ENCODE results near the gene RHOH. TPM values are rescaled to one million over a fixed set of nuclear protein-coding genes. Genes with fewer than 3 reads are reported as not detected.

Gene RHOH
- total and polyA plus RNA-seq, 2 experiments from 2014 or later = not detected

- in situ Hi-C loops (cut with MboI) = loop anchor here (25.0 kb wide), 1 partner anchor 560 kb away; no protein-coding TSS in a partner anchor
- Histone ChIP-seq H3K27me3 (replicated peaks; ENCODE audit: insufficient read depth) (no peaks in the 10 kb centered on the region), H3K36me3 (ENCODE audit: low read depth) (no peaks in the 10 kb centered on the region), H3K27ac (no peak overlapping the region), H4K20me1 (ENCODE audit: insufficient read depth) (no peaks in the 10 kb centered on the region), H3K9ac (no peak overlapping the region), H3K4me1 (ENCODE audit: insufficient read depth) (no peaks in the 10 kb centered on the region), H3K4me2 (ENCODE audit: unreplicated experiment) (no peak overlapping the region), H3K9me3 (ENCODE audit: low read depth) (no peaks in the 10 kb centered on the region), H3K9me2 (ENCODE audit: insufficient read depth) (no peaks in the 10 kb centered on the region), H3K4me3 (no peak overlapping the region), H3F3A (ENCODE audit: insufficient read depth) (no peaks in the 10 kb centered on the region), H3K79me2 (ENCODE audit: insufficient read depth) (no peaks in the 10 kb centered on the region), H2AFZ (no peak overlapping the region)
- no peak for DNase-seq
- TF ChIP-seq EZH2phosphoT487 (IDR thresholded peaks at IDR 0.05; ENCODE audit: insufficient read depth, low read depth) = no peak
- no peak for TF ChIP-seq EZH2 (IDR thresholded peaks at IDR 0.05; ENCODE audit: insufficient read depth, poor library complexity, severe bottlenecking)
- WGBS, 2 experiments (ENCODE audit: low coverage in 1 of 2, low lambda C conversion rate in 2 of 2, missing lambda C conversion rate in 2 of 2) = 93 to 97% methylated on average over 4 of the region's 4 CpGs
Observed at GRCh38 chr4:40152637-40153036, 44.2 kb upstream of the RHOH start.

GRCh38 chr4:40157436-40157835 is 39.4 kb upstream of the RHOH start:
- Histone ChIP-seq H4K20me1 (ENCODE audit: insufficient read depth) (no peaks in the 10 kb centered on the region), H3K9ac (no peak overlapping the region), H3K36me3 (ENCODE audit: low read depth) (no peaks in the 10 kb centered on the region), H3K9me3 (ENCODE audit: low read depth) (no peaks in the 10 kb centered on the region), H3K4me3 (no peak overlapping the region), H2AFZ (no peak overlapping the region), H3K79me2 (ENCODE audit: insufficient read depth) (no peaks in the 10 kb centered on the region), H3K27ac (no peak overlapping the region), H3K27me3 (replicated peaks; ENCODE audit: insufficient read depth) (no peaks in the 10 kb centered on the region), H3K9me2 (ENCODE audit: insufficient read depth) (no peaks in the 10 kb centered on the region), H3F3A (ENCODE audit: insufficient read depth) (no peaks in the 10 kb centered on the region), H3K4me2 (ENCODE audit: unreplicated experiment) (no peak overlapping the region), H3K4me1 (ENCODE audit: insufficient read depth) (no peaks in the 10 kb centered on the region)
- DNase-seq = no peak
- no peak for TF ChIP-seq EZH2phosphoT487 (IDR thresholded peaks at IDR 0.05; ENCODE audit: insufficient read depth, low read depth)
- no peak for TF ChIP-seq EZH2 (IDR thresholded peaks at IDR 0.05; ENCODE audit: insufficient read depth, poor library complexity, severe bottlenecking)
- WGBS, 2 experiments (ENCODE audit: low coverage in 1 of 2, low lambda C conversion rate in 2 of 2, missing lambda C conversion rate in 2 of 2) = 97 to 99% methylated on average over 4 of the region's 4 CpGs
- in situ Hi-C loops (cut with MboI) = loop anchor here (25.0 kb wide), 1 partner anchor 555 kb away; no protein-coding TSS in a partner anchor

- Histone ChIP-seq H3K4me1 (ENCODE audit: insufficient read depth) (no peaks in the 10 kb centered on the region), H3K79me2 (ENCODE audit: insufficient read depth) (no peaks in the 10 kb centered on the region), H3F3A (ENCODE audit: insufficient read depth) (no peaks in the 10 kb centered on the region), H3K36me3 (ENCODE audit: low read depth) (no peaks in the 10 kb centered on the region), H3K9me2 (ENCODE audit: insufficient read depth) (no peaks in the 10 kb centered on the region), H3K9ac (no peak overlapping the region), H3K27ac (no peak overlapping the region), H3K9me3 (ENCODE audit: low read depth) (no peaks in the 10 kb centered on the region), H4K20me1 (ENCODE audit: insufficient read depth) (no peaks in the 10 kb centered on the region), H3K4me3 (no peak overlapping the region), H2AFZ (no peak overlapping the region), H3K4me2 (ENCODE audit: unreplicated experiment) (no peak overlapping the region), H3K27me3 (replicated peaks; ENCODE audit: insufficient read depth) (no peaks in the 10 kb centered on the region)
- DNase-seq = no peak
- no peak for TF ChIP-seq EZH2 (IDR thresholded peaks at IDR 0.05; ENCODE audit: insufficient read depth, poor library complexity, severe bottlenecking)
- no peak for TF ChIP-seq EZH2phosphoT487 (IDR thresholded peaks at IDR 0.05; ENCODE audit: insufficient read depth, low read depth)
- WGBS, 2 experiments (ENCODE audit: low coverage in 1 of 2, low lambda C conversion rate in 2 of 2, missing lambda C conversion rate in 2 of 2) = 97% methylated on average over 9 of the region's 9 CpGs
- in situ Hi-C loops (cut with MboI) = loop anchor here (25.0 kb wide), 1 partner anchor 552 kb away; no protein-coding TSS in a partner anchor
Observed at GRCh38 chr4:40160258-40160657, 36.6 kb upstream of the RHOH start.

- Histone ChIP-seq H3K4me2 (ENCODE audit: unreplicated experiment) (no peak overlapping the region), H4K20me1 (ENCODE audit: insufficient read depth) (no peaks in the 10 kb centered on the region), H3K4me1 (ENCODE audit: insufficient read depth) (no peaks in the 10 kb centered on the region), H3K9me2 (ENCODE audit: insufficient read depth) (no peaks in the 10 kb centered on the region), H2AFZ (no peak overlapping the region), H3K27me3 (replicated peaks; ENCODE audit: insufficient read depth) (no peaks in the 10 kb centered on the region), H3K27ac (no peak overlapping the region), H3K9me3 (ENCODE audit: low read depth) (no peaks in the 10 kb centered on the region), H3K9ac (no peak overlapping the region), H3F3A (ENCODE audit: insufficient read depth) (no peaks in the 10 kb centered on the region), H3K79me2 (ENCODE audit: insufficient read depth) (no peaks in the 10 kb centered on the region), H3K36me3 (ENCODE audit: low read depth) (no peaks in the 10 kb centered on the region), H3K4me3 (no peak overlapping the region)
- no peak for DNase-seq
- in situ Hi-C loops (cut with MboI) = loop anchor here (25.0 kb wide), 1 partner anchor 548 kb away; no protein-coding TSS in a partner anchor
- no peak for TF ChIP-seq EZH2phosphoT487 (IDR thresholded peaks at IDR 0.05; ENCODE audit: insufficient read depth, low read depth)
- TF ChIP-seq EZH2 (IDR thresholded peaks at IDR 0.05; ENCODE audit: insufficient read depth, poor library complexity, severe bottlenecking) = no peak
- 90 to 91% methylated on average over 3 of the region's 3 CpGs for WGBS, 2 experiments (ENCODE audit: low coverage in 1 of 2, low lambda C conversion rate in 2 of 2, missing lambda C conversion rate in 2 of 2)
Observed at GRCh38 chr4:40164459-40164858, 32.4 kb upstream of the RHOH start.

GRCh38 chr4:40165916-40166315 is 30.9 kb upstream of the RHOH start:
- Histone ChIP-seq H4K20me1 (ENCODE audit: insufficient read depth) (no peaks in the 10 kb centered on the region), H3K36me3 (ENCODE audit: low read depth) (no peaks in the 10 kb centered on the region), H3K9me3 (ENCODE audit: low read depth) (no peaks in the 10 kb centered on the region), H3F3A (ENCODE audit: insufficient read depth) (no peaks in the 10 kb centered on the region), H3K4me1 (ENCODE audit: insufficient read depth) (no peaks in the 10 kb centered on the region), H3K9me2 (ENCODE audit: insufficient read depth) (no peaks in the 10 kb centered on the region), H3K27me3 (replicated peaks; ENCODE audit: insufficient read depth) (no peaks in the 10 kb centered on the region), H3K79me2 (ENCODE audit: insufficient read depth) (no peaks in the 10 kb centered on the region), H3K9ac (no peak overlapping the region), H3K4me3 (no peak overlapping the region), H3K4me2 (ENCODE audit: unreplicated experiment) (no peak overlapping the region), H2AFZ (no peak overlapping the region), H3K27ac (no peak overlapping the region)
- TF ChIP-seq EZH2phosphoT487 (IDR thresholded peaks at IDR 0.05; ENCODE audit: insufficient read depth, low read depth) = no peak
- no peak for TF ChIP-seq EZH2 (IDR thresholded peaks at IDR 0.05; ENCODE audit: insufficient read depth, poor library complexity, severe bottlenecking)
- WGBS, 2 experiments (ENCODE audit: low coverage in 1 of 2, low lambda C conversion rate in 2 of 2, missing lambda C conversion rate in 2 of 2) = 94 to 98% methylated on average over 1 of the region's 1 CpG
- in situ Hi-C loops (cut with MboI) = loop anchor here (25.0 kb wide), 1 partner anchor 546 kb away; no protein-coding TSS in a partner anchor
- no peak for DNase-seq

Data from GM23248 (cell line).